NB4 (cell line): ENCODE results near the gene PEX11A.

Source experiments
- CTCF ChIP-seq: IDR thresholded peaks from one replicate; pipeline ENCODE4 v1.5.1; 2012; ENCODE audit warnings: low read depth, low read length
- POLR2A ChIP-seq: IDR thresholded peaks from 2 replicates; pipeline ENCODE4 v1.6.1; 2011; ENCODE audit warnings: mild to moderate bottlenecking; ENCODE audit not compliant: insufficient read length; ENCODE audit errors: extremely low read depth
- TF ChIP-seq, protein P1 (sequence below): IDR thresholded peaks from 2 replicates; pipeline ENCODE4 v1.6.1; 2011; ENCODE audit warnings: low read depth, low read length

GRCh38 chr15:89642106-89642505 lies 48.4 kb downstream of the PEX11A start:
- TF ChIP-seq CTCF (no peak), POLR2A (no peak)
- TF ChIP-seq, protein P1, sequence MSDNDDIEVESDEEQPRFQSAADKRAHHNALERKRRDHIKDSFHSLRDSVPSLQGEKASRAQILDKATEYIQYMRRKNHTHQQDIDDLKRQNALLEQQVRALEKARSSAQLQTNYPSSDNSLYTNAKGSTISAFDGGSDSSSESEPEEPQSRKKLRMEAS: no peak
